Cardiac fibroblast (primary cell): ENCODE measurements around the gene BACE1-AS.

Source experiments
- DNase-seq, 2 donors: peaks; one replicate each; pipeline versions ENCODE4 v3.0.0 to v3.0.0-alpha.2; 2010; ENCODE audit warnings: low read depth in 2 of 2
- H3K4me3 ChIP-seq, 2 donors: replicated peaks in 1 of 2; 1 replicate in 1 of 2; 2 replicates in 1 of 2; pipeline ENCODE4 v1.5.1; 2011; ENCODE audit warnings: low read depth in 2 of 2, low read length in 2 of 2, mild to moderate bottlenecking in 2 of 2, moderate library complexity in 1 of 2
- CTCF ChIP-seq: IDR thresholded peaks from one replicate; pipeline ENCODE4 v1.5.1; 2011; ENCODE audit warnings: low read depth, mild to moderate bottlenecking, low read length, inconsistent platforms

Gene BACE1-AS

GRCh38 chr11:117332843-117333242, 41.7 kb downstream of the BACE1-AS start:
- no peak for DNase-seq
- TF ChIP-seq CTCF = no peak
- H3K4me3 ChIP-seq = no peak overlapping the region

- TF ChIP-seq CTCF = no peak
- no peak overlapping the region for H3K4me3 ChIP-seq
- no peak for DNase-seq
These were observed 42.8 kb downstream of the BACE1-AS start for GRCh38 chr11:117333917-117334316.

GRCh38 chr11:117334896-117335295, 43.8 kb downstream of the BACE1-AS start:
- H3K4me3 ChIP-seq = no peak overlapping the region
- no peak for TF ChIP-seq CTCF
- no peak for DNase-seq

- no peak for TF ChIP-seq CTCF
- DNase-seq = no peak
- no peak overlapping the region for H3K4me3 ChIP-seq
These were observed 44.3 kb downstream of the BACE1-AS start for GRCh38 chr11:117335399-117335798.

GRCh38 chr11:117337076-117337475, 45.9 kb downstream of the BACE1-AS start:
- no peak for DNase-seq
- H3K4me3 ChIP-seq = no peak overlapping the region
- no peak for TF ChIP-seq CTCF
